GM10266 (cell line): Measurements from ENCODE around the gene GDF9.

Experiments used
- DNase-seq: peaks from one replicate; pipeline ENCODE4 v3.0.0; 2012; ENCODE audit errors: extremely low spot score
- TF ChIP-seq, protein P1 (sequence below): IDR thresholded peaks from 2 replicates; pipeline ENCODE4 v1.5.1; 2012; ENCODE audit warnings: mild to moderate bottlenecking, low read depth; ENCODE audit not compliant: control insufficient read depth, insufficient read depth; ENCODE audit errors: missing control alignments

GDF9 gene

DNA sequence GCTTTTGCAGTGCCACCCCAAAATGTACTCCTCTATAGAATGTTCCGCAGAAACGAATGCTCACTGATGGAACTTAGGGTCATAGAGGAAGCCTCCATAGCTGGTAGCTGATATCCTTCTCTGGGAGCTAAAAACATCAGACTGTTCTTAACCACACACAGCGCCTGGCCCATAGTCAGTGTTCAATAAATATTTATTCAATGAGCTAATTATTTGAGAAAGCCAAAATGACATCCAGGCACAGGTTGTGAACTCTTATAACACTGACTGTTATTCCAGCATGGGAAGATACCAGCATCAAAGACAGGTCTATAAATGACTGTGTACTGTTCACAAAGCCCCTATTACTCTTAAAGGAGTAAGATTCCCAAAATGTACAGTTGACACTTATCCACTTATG lies 12.9 kb downstream of the GDF9 start:
- TF ChIP-seq, protein P1, sequence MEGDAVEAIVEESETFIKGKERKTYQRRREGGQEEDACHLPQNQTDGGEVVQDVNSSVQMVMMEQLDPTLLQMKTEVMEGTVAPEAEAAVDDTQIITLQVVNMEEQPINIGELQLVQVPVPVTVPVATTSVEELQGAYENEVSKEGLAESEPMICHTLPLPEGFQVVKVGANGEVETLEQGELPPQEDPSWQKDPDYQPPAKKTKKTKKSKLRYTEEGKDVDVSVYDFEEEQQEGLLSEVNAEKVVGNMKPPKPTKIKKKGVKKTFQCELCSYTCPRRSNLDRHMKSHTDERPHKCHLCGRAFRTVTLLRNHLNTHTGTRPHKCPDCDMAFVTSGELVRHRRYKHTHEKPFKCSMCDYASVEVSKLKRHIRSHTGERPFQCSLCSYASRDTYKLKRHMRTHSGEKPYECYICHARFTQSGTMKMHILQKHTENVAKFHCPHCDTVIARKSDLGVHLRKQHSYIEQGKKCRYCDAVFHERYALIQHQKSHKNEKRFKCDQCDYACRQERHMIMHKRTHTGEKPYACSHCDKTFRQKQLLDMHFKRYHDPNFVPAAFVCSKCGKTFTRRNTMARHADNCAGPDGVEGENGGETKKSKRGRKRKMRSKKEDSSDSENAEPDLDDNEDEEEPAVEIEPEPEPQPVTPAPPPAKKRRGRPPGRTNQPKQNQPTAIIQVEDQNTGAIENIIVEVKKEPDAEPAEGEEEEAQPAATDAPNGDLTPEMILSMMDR: no peak
- DNase-seq: no peak

DNA sequence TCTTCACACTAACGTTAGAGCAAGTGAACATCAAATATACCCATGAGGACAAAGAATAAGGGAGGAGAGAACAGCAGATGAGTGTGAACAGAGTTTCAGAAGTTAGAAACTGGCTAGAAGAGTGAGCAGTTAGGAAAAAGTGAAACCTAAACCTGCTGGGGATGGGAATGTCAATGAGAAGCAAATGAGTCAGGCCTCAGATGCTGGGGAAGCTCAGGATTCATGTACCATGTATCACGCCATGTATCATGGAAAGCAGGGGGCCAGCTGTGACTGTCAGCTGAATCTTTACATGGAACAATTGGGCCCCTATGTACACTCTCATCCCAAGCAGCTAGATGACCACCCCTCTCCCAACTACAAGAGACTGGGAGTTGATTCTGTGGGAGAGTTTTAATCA lies 16.2 kb downstream of the GDF9 start:
- no peak for DNase-seq
- TF ChIP-seq, protein P1: no peak

DNA sequence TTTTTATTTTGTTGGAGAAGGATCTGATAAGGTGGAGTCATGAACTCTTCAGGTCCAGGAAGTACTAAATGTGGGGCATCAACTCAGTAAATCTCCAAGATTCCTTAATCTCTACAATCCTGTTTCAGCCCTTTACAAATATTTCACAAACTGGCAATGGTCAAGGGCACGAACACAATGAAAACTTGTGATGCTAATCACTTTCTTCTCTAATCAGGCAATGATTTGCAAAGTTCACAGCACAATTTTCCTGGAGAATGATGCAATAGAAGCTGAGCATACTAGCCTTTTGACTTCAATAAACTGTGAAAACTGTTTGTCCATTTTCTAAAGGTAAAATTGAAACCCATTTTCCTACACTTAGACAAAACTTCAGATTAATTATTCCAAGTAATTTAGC lies 16.9 kb downstream of the GDF9 start:
- DNase-seq: no peak
- TF ChIP-seq, protein P1: no peak

DNA sequence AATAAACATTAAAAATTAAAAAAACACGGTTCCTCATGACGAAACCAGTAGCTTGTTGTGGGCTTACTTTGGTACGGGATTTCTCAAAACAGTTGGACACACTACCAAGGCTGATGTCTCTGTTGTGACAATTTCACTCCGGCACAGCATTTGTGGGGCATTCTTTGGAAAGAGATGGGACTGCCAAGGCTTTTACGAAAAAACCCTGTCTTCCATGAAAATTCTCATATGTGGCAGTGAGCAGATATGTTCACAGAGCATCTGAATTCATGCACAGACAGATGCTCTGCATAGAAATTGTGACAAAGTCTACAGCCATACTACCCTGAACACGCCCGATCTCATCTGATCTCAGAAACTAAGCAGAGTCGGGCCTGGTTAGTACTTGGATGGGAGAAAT lies 18.0 kb downstream of the GDF9 start:
- TF ChIP-seq, protein P1: no peak
- no peak for DNase-seq

DNA sequence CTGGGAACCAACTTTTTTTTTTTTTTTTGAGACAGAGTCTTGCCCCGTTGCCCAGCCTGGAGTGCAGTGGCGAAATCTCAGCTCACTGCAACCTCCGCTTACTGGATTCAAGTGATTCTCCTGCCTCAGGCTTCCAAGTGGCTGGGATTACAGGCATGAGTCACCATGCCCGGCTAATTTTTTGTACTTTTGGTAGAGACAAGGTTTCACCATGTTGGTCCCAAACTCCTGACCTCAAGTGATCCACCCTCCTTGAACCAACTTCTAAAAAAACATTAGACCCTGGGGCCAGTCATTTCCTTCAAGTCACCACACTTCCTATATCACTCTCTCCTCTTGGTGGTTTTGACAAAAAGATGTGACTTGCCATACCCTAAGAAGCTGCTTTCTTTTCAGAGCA lies 25.0 kb downstream of the GDF9 start:
- DNase-seq: no peak

DNA sequence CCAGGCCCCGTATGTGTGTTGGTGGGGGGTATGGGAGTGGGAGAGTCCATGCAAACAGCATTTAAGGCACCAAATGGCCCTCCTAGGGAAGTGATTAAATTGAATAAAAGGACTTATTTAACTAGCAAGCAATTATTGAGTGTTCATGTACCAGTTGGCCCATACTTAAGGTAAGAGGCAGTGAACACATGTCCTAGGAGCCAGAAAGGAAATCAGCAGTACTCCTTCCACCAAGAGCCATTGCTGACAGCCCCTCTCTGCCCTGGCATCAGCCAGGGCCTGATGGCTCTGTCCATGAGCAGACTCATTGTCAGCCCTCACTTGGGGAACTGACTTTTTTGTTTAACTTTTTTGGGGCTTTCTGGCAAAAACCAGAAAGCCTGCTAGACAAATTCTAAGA lies 25.4 kb downstream of the GDF9 start:
- DNase-seq: no peak
- TF ChIP-seq, protein P1: no peak

More for the DNA sequence above, 25.0 kb downstream of the GDF9 start:
- TF ChIP-seq, protein P1: no peak

DNA sequence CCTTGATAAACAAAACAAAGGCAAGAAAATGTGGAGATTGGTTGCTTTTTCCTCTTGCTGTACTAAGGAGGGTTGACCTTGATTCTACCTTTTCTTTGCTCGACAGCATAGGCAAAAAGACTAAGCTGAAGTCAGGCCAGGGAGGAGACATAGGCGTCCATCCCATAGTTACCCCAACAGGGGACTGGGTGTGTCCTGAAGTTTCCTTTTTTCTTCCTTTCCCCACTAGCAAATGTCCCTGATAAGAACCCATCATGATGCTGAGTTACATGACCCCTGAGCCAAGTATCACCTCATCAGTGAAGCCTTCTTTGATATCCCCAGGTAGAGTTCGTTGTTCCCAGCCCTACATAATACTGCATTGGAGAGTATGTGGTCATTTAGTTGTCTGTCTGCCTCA lies 26.0 kb downstream of the GDF9 start:
- TF ChIP-seq, protein P1: no peak
- DNase-seq: no peak
